ENCODE measurements around the gene TTBK1. TPM values are rescaled to one million over a fixed set of nuclear protein-coding genes. Genes with fewer than 3 reads are reported as not detected.
A peak's percentile ranks its signal among the peaks of the same experiment; 100 is the strongest.

The TTBK1 gene
- total RNA-seq, 6 experiments from 2014 or later, result 0.83 to 1.6 (median 0.87) TPM

GRCh38 chr6:43223175-43223574 is 20.1 kb upstream of the TTBK1 start:
- intact Hi-C loops (cut with DNase I), result no loop called here
- DNase-seq, result no peak
- Histone ChIP-seq H3K4me3 (no peak overlapping the region), H3K9me3 (no peaks in the 10 kb centered on the region), H3K4me1 (peaks cover 0 to 1% (median 0%) of the 10 kb centered on the region in 4 donors), H3K27me3 (no peaks in the 10 kb centered on the region), H3K36me3 (peaks cover 0 to 9% (median 2%) of the 10 kb centered on the region in 4 donors), H3K27ac (no peak overlapping the region)
- 86% methylated on average over 2 of the region's 14 CpGs for WGBS (ENCODE audit: insufficient coverage, low coverage, low lambda C conversion rate, missing lambda C conversion rate)
- no peak for TF ChIP-seq POLR2A (IDR thresholded peaks at IDR 0.05)
- TF ChIP-seq, protein P1, sequence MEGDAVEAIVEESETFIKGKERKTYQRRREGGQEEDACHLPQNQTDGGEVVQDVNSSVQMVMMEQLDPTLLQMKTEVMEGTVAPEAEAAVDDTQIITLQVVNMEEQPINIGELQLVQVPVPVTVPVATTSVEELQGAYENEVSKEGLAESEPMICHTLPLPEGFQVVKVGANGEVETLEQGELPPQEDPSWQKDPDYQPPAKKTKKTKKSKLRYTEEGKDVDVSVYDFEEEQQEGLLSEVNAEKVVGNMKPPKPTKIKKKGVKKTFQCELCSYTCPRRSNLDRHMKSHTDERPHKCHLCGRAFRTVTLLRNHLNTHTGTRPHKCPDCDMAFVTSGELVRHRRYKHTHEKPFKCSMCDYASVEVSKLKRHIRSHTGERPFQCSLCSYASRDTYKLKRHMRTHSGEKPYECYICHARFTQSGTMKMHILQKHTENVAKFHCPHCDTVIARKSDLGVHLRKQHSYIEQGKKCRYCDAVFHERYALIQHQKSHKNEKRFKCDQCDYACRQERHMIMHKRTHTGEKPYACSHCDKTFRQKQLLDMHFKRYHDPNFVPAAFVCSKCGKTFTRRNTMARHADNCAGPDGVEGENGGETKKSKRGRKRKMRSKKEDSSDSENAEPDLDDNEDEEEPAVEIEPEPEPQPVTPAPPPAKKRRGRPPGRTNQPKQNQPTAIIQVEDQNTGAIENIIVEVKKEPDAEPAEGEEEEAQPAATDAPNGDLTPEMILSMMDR (IDR thresholded peaks at IDR 0.05), result no peak
- ATAC-seq, result peak in 1 of 4 donors; percentile 8

GRCh38 chr6:43226192-43226851 is 17.0 kb upstream of the TTBK1 start:
- intact Hi-C loops (cut with DNase I), result no loop called here
- peaks cover 0 to 12% (median 0%) of the 10 kb centered on the region in 4 donors for H3K4me1 ChIP-seq
- TF ChIP-seq, protein P1 (IDR thresholded peaks at IDR 0.05), result no peak
- no peak for TF ChIP-seq POLR2A (IDR thresholded peaks at IDR 0.05)
- no peak overlapping the region for H3K4me3 ChIP-seq
- no peaks in the 10 kb centered on the region for H3K27me3 ChIP-seq
- H3K27ac ChIP-seq, result no peak overlapping the region
- no peaks in the 10 kb centered on the region for H3K9me3 ChIP-seq
- peaks cover 0 to 9% (median 2%) of the 10 kb centered on the region in 4 donors for H3K36me3 ChIP-seq
- ATAC-seq (no peak), DNase-seq (no peak)
- 80% methylated on average over 5 of the region's 11 CpGs for WGBS (ENCODE audit: insufficient coverage, low coverage, low lambda C conversion rate, missing lambda C conversion rate)

DNA sequence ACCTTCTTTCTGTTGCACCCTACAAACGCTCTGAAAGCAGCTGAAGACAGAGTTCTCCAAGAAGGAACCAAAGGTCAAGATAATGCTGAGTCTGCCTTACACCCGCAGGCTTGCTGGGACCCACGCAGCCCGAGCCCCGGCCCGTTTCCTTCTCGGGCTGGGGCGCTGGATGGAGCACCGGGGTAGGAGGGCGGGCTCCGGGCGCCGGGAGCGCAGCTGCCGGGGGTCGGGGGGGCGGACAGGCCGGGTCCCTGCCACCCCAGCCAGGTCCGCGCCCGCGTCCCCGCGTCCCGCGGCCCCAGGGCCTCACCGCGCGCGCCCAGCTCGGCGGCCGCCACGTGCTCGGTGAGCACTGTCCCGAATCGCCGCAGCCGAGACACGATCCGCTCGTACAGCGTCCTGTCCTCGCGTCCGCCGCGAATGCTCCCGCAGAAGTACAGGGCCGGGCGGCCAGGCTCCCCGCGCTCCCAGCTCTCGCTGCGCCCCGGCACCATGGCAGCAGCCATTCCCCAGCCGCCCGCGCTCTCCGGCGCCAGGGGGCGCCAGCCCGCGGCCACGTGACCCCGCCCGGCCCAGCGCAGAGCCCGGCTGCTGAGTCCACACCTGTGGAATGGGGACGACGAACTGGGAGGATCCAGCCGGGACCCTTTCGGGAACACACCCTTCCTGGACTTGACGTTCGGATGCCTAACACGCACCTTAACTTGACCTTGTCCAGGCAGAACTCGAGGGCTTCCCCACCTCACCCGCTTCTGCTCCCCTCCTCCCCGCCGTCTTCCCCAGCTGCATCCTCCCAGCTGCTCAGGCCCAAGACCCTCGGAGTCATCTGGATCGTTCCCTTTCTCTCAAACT is 14.1 kb upstream of the TTBK1 start, which contains the start of gene DNPH1:
Gene DNPH1, minus strand, starts transcription at position 531 of the 852 bp plus-strand sequence. Its CDS starts 25 bp downstream, at position 506.
- peak; percentile 52 for TF ChIP-seq POLR2A (IDR thresholded peaks at IDR 0.05)
- TF ChIP-seq, protein P1 (IDR thresholded peaks at IDR 0.05), result peak; percentile 93 to 97 (median 96)
- peak within 1 kb of the TSS; percentile 47 to 69 (median 67) for H3K27ac ChIP-seq

DNA sequence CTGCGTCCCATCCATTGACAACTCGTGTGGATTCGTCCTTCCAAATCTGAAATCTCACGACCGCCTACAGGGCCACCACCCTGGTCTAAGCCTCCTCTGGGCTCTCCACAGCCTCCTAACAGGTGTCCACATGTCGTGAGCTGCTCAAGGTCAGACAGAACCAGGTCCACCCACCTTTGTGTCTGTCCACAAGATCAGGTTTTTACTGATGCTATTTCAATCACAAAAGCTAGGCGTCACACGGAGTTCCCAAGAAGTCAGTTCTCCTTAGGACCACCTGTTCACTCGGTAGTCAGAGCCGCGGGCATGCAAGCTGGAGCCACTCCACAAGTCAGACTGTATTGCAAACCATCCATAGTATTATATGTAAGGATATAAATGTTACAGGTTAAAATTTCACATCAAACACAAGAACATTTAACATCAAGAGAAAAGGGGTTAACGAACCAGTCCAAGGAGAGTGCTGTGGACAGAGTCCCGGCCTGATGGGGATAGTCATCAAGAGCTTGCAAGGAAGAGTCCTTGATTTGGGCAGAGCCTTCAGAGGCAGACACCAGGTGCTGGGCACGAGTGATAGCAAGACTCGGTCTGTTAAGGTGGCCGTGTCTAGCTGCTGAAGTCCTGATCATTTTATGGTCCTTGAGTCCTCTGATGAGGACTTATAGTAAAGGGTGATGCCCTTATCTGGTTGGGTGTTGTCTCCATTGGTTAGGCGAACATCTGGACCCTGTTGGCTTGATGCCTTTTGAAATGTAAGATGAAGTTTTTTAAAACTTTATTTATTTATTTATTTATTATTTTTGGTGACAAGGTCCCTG is 13.3 kb upstream of the TTBK1 start:
- ATAC-seq (peak in 1 of 4 donors; percentile 6), DNase-seq (no peak)
- no peak overlapping the region for H3K27ac ChIP-seq
- TF ChIP-seq, protein P1 (IDR thresholded peaks at IDR 0.05), result no peak
- no peak for TF ChIP-seq POLR2A (IDR thresholded peaks at IDR 0.05)
- H3K4me1 ChIP-seq, result peaks cover 0 to 12% (median 0%) of the 10 kb centered on the region in 4 donors
- H3K9me3 ChIP-seq, result no peaks in the 10 kb centered on the region
- no peaks in the 10 kb centered on the region for H3K36me3 ChIP-seq
- intact Hi-C loops (cut with DNase I), result no loop called here
- H3K4me3 ChIP-seq, result peak overlapping the region in 1 of 3 donors; percentile 89
- no peaks in the 10 kb centered on the region for H3K27me3 ChIP-seq
- WGBS (ENCODE audit: insufficient coverage, low coverage, low lambda C conversion rate, missing lambda C conversion rate), result 66% methylated on average over 9 of the region's 17 CpGs

More for the DNA sequence above, 14.1 kb upstream of the TTBK1 start, which contains the start of gene DNPH1:
- Histone ChIP-seq H3K27me3 (no peaks in the 10 kb centered on the region), H3K4me3 (peak within 1 kb of the TSS; percentile 67 to 89 (median 79)), H3K9me3 (no peaks in the 10 kb centered on the region), H3K4me1 (peaks cover 0 to 12% (median 0%) of the 10 kb centered on the region in 4 donors), H3K36me3 (no peaks in the 10 kb centered on the region)
- ATAC-seq (peak; percentile 94 to 98 (median 96)), DNase-seq (peak; percentile 83 to 85 (median 83))
- intact Hi-C loops (cut with DNase I), result no loop called here
- 0% methylated on average over 3 of the region's 82 CpGs for WGBS (ENCODE audit: insufficient coverage, low coverage, low lambda C conversion rate, missing lambda C conversion rate)
